ENCODE results near the gene TERC. TPM values are rescaled to one million over a fixed set of nuclear protein-coding genes. Genes with fewer than 3 reads are reported as not detected.
"Not testable (repeated sequence)": the region's sequence is repeated elsewhere in the genome, so short reads cannot be mapped to it uniquely, and the experiment has no call there.

TERC gene
- total RNA-seq, 2 donors from 2014 or later, result 126 to 132 TPM

GRCh38 chr3:169722724-169723123, 42.1 kb downstream of the TERC start:
- H3K4me1 ChIP-seq (ENCODE audit: control insufficient read depth in 1 of 2, low read depth in 2 of 2), result no peaks in the 10 kb centered on the region
- H3K27ac ChIP-seq, result no peak overlapping the region
- DNase-seq (ENCODE audit: low spot score) (no peak), ATAC-seq (ENCODE audit: insufficient number of reproducible peaks, low FRiP score, low read depth) (no peak)
- no peak for TF ChIP-seq CTCF (IDR thresholded peaks at IDR 0.05)
- H3K4me3 ChIP-seq, result no peak overlapping the region
- H3K9me3 ChIP-seq, result no peaks in the 10 kb centered on the region
- no peaks in the 10 kb centered on the region for H3K27me3 ChIP-seq (replicated peaks; ENCODE audit: insufficient read depth)
- H3K36me3 ChIP-seq, result no peaks in the 10 kb centered on the region

- DNase-seq (ENCODE audit: low spot score); H3K4me1 ChIP-seq (ENCODE audit: control insufficient read depth in 1 of 2, low read depth in 2 of 2); H3K27me3 ChIP-seq (replicated peaks; ENCODE audit: insufficient read depth); H3K27ac ChIP-seq; H3K36me3 ChIP-seq; H3K4me3 ChIP-seq; H3K9me3 ChIP-seq; ATAC-seq (ENCODE audit: insufficient number of reproducible peaks, low FRiP score, low read depth): not testable (repeated sequence)
Measured at GRCh38 chr3:169718415-169718814, 46.4 kb downstream of the TERC start.

Other genes with a start within 250 kb of the TERC start
- 10 to 100 TPM; 26.4 to 51.1 TPM for gene MECOM, start 101.3 kb downstream of the TERC start, total RNA-seq
- gene ACTRT3, start 4.5 kb upstream of the TERC start, total RNA-seq, result 1 to 10 TPM; 2.7 to 3.1 TPM
- 10 to 100 TPM; 10.8 to 14.3 TPM for gene MYNN, start 8.3 kb upstream of the TERC start, total RNA-seq
- gene LRRIQ4, start 47.8 kb upstream of the TERC start, total RNA-seq, result not detected
- gene LRRC34, start 47.8 kb upstream of the TERC start, total RNA-seq, result 1 to 10 TPM; 4.5 to 5.1 TPM
- gene LRRC31, start 104.9 kb upstream of the TERC start, total RNA-seq, result not detected
- gene SAMD7, start 146.5 kb upstream of the TERC start, total RNA-seq, result not detected
- 10 to 100 TPM; 27.3 to 49.0 TPM for gene SEC62, start 201.7 kb upstream of the TERC start, total RNA-seq

Data from thoracic aorta (tissue), 2 donors.